Measurements from ENCODE around the gene DPH1.

- TF ChIP-seq CTCF (IDR thresholded peaks at IDR 0.05; ENCODE audit: low read depth, low read length, missing input control) (no peak), ZBTB33 (IDR thresholded peaks at IDR 0.05) (no peak), GABPA (IDR thresholded peaks at IDR 0.05 in 1 of 2, conservative IDR thresholded peaks at IDR 0.05 in 1 of 2) (no peak), TAF1 (conservative IDR thresholded peaks at IDR 0.05) (no peak), ATF3 (IDR thresholded peaks at IDR 0.05) (no peak), REST (IDR thresholded peaks at IDR 0.05) (no peak), NR2F2 (IDR thresholded peaks at IDR 0.05) (no peak), RAD21 (IDR thresholded peaks at IDR 0.05) (no peak), HNF4G (IDR thresholded peaks at IDR 0.05) (no peak), YY1 (IDR thresholded peaks at IDR 0.05) (no peak), MAX (IDR thresholded peaks at IDR 0.05) (no peak), SP1 (IDR thresholded peaks at IDR 0.05) (no peak), FOXA1 (IDR thresholded peaks at IDR 0.05) (no peak), JUND (IDR thresholded peaks at IDR 0.05) (no peak)
Measured at GRCh38 chr17:2019723-2020122, 10.2 kb upstream of the DPH1 start.

All from liver (tissue), 3 donors.